Parathyroid adenoma (tissue), 2 donors: ENCODE results near the gene OLAH.
"Not testable (repeated sequence)": the region's sequence is repeated elsewhere in the genome, so short reads cannot be mapped to it uniquely, and the experiment has no call there.

Experiments used
- H2AFZ ChIP-seq: fragments of 300-600 bp; sonication (generic); one replicate; pipeline ENCODE4 v1.7.0; 2017; ENCODE audit warnings: antibody characterized with exemption, mild to moderate bottlenecking
- H3K27ac ChIP-seq: fragments of 300-600 bp; sonication (generic); one replicate; pipeline ENCODE4 v1.7.0; 2017
- H3K27me3 ChIP-seq: fragments of 300-600 bp; sonication (generic); one replicate; pipeline ENCODE4 v1.7.0; 2017; ENCODE audit warnings: low read length; ENCODE audit not compliant: control insufficient read depth, insufficient read depth
- H3K36me3 ChIP-seq: fragments of 300-600 bp; sonication (generic); one replicate; pipeline ENCODE4 v1.7.0; 2017; ENCODE audit warnings: low read length; ENCODE audit not compliant: control insufficient read depth, insufficient read depth
- H3K4me1 ChIP-seq: fragments of 300-600 bp; sonication (generic); one replicate; pipeline ENCODE4 v1.7.0; 2017; ENCODE audit warnings: control low read depth
- H3K4me2 ChIP-seq: fragments of 300-600 bp; sonication (generic); one replicate; pipeline ENCODE4 v1.7.0; 2017; ENCODE audit warnings: low read length
- H3K4me3 ChIP-seq: fragments of 300-600 bp; sonication (generic); one replicate; pipeline ENCODE4 v1.7.0; 2017; ENCODE audit warnings: low read depth, low read length
- H3K79me2 ChIP-seq: fragments of 300-600 bp; sonication (generic); one replicate; pipeline ENCODE4 v1.7.0; 2017; ENCODE audit warnings: control low read depth
- H3K9ac ChIP-seq: fragments of 300-600 bp; sonication (generic); one replicate; pipeline ENCODE4 v1.7.0; 2017; ENCODE audit warnings: mild to moderate bottlenecking
- H3K9me3 ChIP-seq: fragments of 300-600 bp; sonication (generic); one replicate; pipeline ENCODE4 v1.7.0; 2017; ENCODE audit warnings: low read length; ENCODE audit not compliant: control insufficient read depth
- CTCF ChIP-seq: fragments of 300-600 bp; sonication (generic); IDR thresholded peaks from one replicate; pipeline ENCODE4 v1.7.0; 2017; ENCODE audit warnings: antibody characterized with exemption, mild to moderate bottlenecking
- donor health status: primary hyperparathyroidism.

OLAH gene

DNA sequence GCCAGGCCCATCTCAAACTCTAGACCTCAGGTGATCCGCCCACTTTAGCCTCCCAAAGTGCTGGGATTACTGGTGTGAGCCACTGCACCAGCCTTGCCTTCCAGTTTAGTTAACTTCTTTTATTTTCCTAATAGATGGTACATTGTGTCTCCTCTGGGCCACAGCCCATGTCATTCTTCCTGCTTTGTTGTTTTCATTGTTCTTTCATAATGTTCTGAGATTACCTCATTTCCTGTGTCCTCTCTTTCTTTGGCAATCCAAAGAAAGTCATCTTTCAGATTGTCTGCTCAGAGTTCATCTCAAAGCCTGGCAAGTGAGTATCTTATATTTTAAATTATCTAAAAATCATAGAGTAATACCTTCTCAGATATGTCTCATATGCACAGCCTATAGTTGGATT lies at the start of gene OLAH:
Gene OLAH (plus strand): TSS at position 270 of the 400 bp plus-strand sequence. CDS start 3,346 bp downstream, outside the sequence.
- TF ChIP-seq CTCF = no peak
- Histone ChIP-seq H3K4me3 (no peak within 1 kb of the TSS), H3K9me3 (no peaks in the 10 kb centered on the region)

DNA sequence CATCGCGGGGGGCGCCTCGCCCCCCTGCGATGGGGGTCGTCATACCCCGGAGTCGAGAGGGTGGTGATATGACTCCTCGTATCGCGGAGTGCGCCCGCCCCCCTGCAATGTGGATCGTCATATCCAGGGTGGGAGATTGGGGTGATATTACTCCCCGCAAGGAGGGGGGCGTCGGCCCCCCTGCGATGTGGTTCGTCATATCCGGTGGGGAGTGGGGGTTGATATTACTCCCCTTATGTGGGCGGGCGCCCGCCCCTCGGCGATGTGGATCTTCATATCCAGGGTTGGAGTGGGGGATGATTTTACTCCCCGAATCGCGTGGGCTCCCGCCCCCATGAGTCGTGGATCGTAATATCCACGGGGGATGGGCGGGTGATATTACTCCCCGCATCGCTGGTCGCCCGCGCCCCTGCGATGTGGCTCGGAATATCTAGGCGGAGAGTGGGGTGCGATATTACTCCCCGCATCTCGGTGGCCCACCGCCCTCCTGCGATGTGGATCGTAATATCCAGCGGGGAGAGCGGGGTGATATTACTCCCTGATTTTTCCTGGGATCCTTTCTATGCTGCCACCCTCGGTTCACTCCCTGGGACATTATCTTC lies 47.7 kb upstream of the OLAH start:
- Histone ChIP-seq H3K27ac (no peak overlapping the region), H3K9me3 (no peaks in the 10 kb centered on the region), H3K4me1 (no peaks in the 10 kb centered on the region)

More for the DNA sequence above, at the start of gene OLAH:
- no peak within 1 kb of the TSS for H3K9ac ChIP-seq
- no peak within 1 kb of the TSS for H3K27ac ChIP-seq
- no peak within 1 kb of the TSS for H3K4me2 ChIP-seq
- no peaks in the 10 kb centered on the region for H3K4me1 ChIP-seq
- no peaks in the 10 kb centered on the region for H3K36me3 ChIP-seq
- no peak within 1 kb of the TSS for H2AFZ ChIP-seq
- no peaks in the 10 kb centered on the region for H3K79me2 ChIP-seq
- no peaks in the 10 kb centered on the region for H3K27me3 ChIP-seq

GRCh38 chr10:15013530-15013929 lies 30.2 kb upstream of the OLAH start:
- H2AFZ ChIP-seq = peak overlapping the region; percentile 10
- H3K9ac ChIP-seq, H3K4me2 ChIP-seq, H3K9me3 ChIP-seq, H3K4me3 ChIP-seq, H3K27ac ChIP-seq, H3K27me3 ChIP-seq, H3K79me2 ChIP-seq, H3K36me3 ChIP-seq, H3K4me1 ChIP-seq: not testable (repeated sequence)

More for the DNA sequence above, 47.7 kb upstream of the OLAH start:
- Histone ChIP-seq H2AFZ (no peak overlapping the region), H3K4me2 (no peak overlapping the region), H3K9ac (no peak overlapping the region), H3K79me2 (no peaks in the 10 kb centered on the region), H3K27me3 (no peaks in the 10 kb centered on the region), H3K4me3 (no peak overlapping the region), H3K36me3 (no peaks in the 10 kb centered on the region)
- TF ChIP-seq CTCF = no peak

DNA sequence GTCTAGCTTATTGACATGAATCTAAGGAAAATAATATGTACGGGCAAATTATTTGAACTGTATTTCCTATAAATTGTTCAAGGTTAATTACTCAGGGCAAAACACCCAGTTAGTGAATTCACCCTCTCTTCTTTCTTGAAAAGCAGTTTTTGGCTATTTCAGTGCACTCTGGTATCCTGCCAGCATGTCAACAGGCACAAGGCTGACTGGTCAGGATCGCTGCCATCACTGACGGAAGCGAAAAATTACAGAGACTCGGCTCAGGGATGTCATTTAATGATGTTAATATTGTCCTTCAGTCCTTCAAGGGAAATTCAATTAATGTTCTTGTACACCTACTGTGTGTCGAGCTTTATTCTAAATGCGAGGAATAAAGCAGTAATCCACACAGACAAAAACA lies 28.3 kb upstream of the OLAH start:
- H3K9me3 ChIP-seq = no peaks in the 10 kb centered on the region
- no peak overlapping the region for H3K27ac ChIP-seq
- H3K36me3 ChIP-seq = no peaks in the 10 kb centered on the region
- H3K9ac ChIP-seq = no peak overlapping the region
- no peaks in the 10 kb centered on the region for H3K79me2 ChIP-seq
- H3K27me3 ChIP-seq = no peaks in the 10 kb centered on the region
- H3K4me3 ChIP-seq = no peak overlapping the region
- no peaks in the 10 kb centered on the region for H3K4me1 ChIP-seq
- H3K4me2 ChIP-seq = no peak overlapping the region
- TF ChIP-seq CTCF = no peak
- H2AFZ ChIP-seq = no peak overlapping the region

GRCh38 chr10:15020966-15021365 lies 22.8 kb upstream of the OLAH start:
- not testable (repeated sequence) for H3K9me3 ChIP-seq, H3K79me2 ChIP-seq, H3K27me3 ChIP-seq, H3K4me3 ChIP-seq, H2AFZ ChIP-seq, H3K36me3 ChIP-seq, H3K9ac ChIP-seq, H3K4me1 ChIP-seq, H3K27ac ChIP-seq, H3K4me2 ChIP-seq

DNA sequence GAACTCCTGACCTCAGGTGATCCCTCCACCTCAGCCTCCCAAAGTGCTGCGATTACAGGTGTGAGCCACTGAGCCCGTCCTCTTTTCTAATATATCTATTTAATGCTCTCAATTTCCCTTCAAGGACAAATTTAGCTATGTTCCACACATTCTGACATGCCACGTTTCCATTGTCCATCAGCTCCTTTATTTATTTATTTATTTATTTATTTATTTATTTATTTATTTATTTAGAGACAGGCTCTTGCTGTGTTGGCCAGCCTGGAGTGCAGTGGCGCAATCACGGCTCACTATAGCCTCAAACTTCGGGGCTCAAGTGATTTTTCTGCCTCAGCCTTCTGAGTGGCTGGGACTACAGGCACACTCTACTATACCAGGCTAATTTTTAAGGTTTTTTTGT lies 20.7 kb upstream of the OLAH start:
- not testable (repeated sequence) for H3K9me3 ChIP-seq, H2AFZ ChIP-seq, H3K9ac ChIP-seq, H3K27ac ChIP-seq, H3K27me3 ChIP-seq, H3K4me1 ChIP-seq, H3K4me2 ChIP-seq, H3K4me3 ChIP-seq, H3K36me3 ChIP-seq, H3K79me2 ChIP-seq

DNA sequence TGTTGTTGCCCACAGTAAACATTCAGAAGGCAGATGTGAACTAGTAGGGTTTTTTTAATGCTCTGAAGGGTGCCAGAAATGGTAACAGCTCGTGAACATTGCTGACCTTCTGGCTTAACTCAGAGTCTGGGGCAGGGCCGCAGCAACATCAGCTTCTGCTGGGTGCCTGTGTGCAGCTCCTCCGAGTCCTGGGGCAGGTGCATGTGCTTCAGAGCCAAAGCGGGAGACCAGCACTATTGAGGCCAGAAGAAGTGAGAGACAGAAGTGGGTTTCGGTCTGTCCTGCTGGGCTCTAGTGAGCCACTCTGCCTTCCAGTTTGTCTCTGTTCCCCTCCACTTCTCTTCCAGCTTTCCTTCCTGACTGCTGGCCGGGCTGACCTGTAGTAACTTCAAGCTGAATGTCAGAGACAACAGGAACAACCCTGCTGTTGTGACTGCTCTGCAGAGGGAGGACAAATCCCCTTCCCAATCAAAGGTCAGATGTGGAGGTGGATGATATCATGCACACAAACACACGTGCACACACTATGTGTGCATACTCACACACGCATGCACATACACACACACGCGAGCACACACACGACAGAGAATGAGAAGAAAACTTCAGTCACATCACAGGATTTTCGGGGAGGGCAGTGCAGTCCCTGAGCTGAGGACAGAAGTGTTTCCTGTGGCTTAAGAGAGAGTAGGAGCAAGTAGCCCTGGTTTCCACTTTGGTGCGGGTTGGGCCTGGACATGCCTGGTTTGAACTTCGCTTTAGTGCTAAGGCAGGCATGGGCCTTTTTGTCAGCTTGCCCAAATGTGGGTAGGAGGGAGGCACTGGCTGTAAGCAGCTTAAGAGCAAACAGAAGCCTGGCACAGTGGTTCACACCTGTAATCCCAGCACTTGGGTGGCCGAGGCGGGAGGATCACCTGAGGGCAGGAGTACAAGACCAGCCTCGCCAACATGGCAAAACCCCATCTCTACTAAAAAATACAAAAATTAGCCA lies 19.4 kb upstream of the OLAH start:
- not testable (repeated sequence) for H3K9ac ChIP-seq, H3K9me3 ChIP-seq, H3K36me3 ChIP-seq, H3K79me2 ChIP-seq, H2AFZ ChIP-seq, H3K27ac ChIP-seq, H3K4me2 ChIP-seq, H3K4me3 ChIP-seq, H3K4me1 ChIP-seq, H3K27me3 ChIP-seq

GRCh38 chr10:15025040-15025439 lies 18.7 kb upstream of the OLAH start:
- H3K9ac ChIP-seq, H3K4me2 ChIP-seq, H2AFZ ChIP-seq, H3K4me1 ChIP-seq, H3K4me3 ChIP-seq, H3K79me2 ChIP-seq, H3K9me3 ChIP-seq, H3K36me3 ChIP-seq, H3K27ac ChIP-seq, H3K27me3 ChIP-seq: not testable (repeated sequence)
